Measurements from ENCODE around the gene ALCAM.

The ALCAM gene

DNA sequence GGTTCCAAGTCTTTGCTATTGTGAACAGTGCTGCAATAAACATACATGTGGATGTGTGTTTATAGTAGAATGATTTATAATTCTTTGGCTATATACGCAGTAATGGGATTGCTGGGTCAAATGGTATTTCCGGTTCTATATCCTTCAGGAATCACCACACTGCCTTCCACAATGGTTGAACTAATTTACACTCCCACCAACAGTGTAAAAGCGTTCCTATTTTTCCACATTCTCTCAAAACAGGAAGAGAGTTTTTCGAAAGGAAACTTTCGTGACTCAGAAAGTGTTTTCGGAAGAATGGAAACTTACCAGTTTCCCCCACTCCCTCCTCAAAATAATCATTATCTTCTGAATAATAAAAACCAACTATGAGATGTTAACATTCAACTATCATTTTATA, 205.8 kb downstream of the ALCAM start (continued):
- TF ChIP-seq, protein P1, sequence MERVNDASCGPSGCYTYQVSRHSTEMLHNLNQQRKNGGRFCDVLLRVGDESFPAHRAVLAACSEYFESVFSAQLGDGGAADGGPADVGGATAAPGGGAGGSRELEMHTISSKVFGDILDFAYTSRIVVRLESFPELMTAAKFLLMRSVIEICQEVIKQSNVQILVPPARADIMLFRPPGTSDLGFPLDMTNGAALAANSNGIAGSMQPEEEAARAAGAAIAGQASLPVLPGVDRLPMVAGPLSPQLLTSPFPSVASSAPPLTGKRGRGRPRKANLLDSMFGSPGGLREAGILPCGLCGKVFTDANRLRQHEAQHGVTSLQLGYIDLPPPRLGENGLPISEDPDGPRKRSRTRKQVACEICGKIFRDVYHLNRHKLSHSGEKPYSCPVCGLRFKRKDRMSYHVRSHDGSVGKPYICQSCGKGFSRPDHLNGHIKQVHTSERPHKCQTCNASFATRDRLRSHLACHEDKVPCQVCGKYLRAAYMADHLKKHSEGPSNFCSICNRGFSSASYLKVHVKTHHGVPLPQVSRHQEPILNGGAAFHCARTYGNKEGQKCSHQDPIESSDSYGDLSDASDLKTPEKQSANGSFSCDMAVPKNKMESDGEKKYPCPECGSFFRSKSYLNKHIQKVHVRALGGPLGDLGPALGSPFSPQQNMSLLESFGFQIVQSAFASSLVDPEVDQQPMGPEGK (CRISPR knock-in tag; IDR thresholded peaks at IDR 0.05; ENCODE audit: borderline replicate concordance): no peak
- no peak for TF ChIP-seq ZNF8 (CRISPR knock-in tag; IDR thresholded peaks at IDR 0.05)

DNA sequence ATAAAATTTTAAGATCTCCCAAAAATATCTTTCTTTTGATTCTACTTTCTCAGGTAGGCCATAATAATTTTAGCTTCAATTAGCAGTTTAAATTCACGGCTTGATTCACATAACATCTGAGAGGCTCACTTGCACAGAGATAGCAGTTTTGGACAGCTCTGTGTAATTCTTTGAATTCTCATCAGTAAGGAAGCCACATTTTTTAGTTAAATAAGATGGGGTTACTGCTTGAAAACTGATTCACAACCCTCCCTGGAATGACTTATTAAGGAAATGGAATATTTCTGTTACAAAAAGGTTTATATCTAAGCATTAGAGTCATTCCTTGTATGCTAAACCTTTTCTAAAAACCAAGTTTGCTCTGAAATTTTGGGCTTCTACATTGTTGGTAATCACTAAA, 212.7 kb downstream of the ALCAM start:
- ATAC-seq: no peak
- TF ChIP-seq GLIS3 (CRISPR knock-in tag; IDR thresholded peaks at IDR 0.05) (no peak), ZC3H10 (CRISPR knock-in tag; IDR thresholded peaks at IDR 0.05) (no peak), PPARA (CRISPR knock-in tag; IDR thresholded peaks at IDR 0.05; ENCODE audit: borderline replicate concordance) (no peak), ZNF565 (CRISPR knock-in tag; conservative IDR thresholded peaks at IDR 0.05; ENCODE audit: low read depth) (no peak), ZFP3 (CRISPR knock-in tag; IDR thresholded peaks at IDR 0.05) (no peak), ZFP30 (CRISPR knock-in tag; IDR thresholded peaks at IDR 0.05) (no peak), ARNTL (CRISPR knock-in tag; IDR thresholded peaks at IDR 0.05; ENCODE audit: borderline replicate concordance, low read depth) (no peak), ISL1 (CRISPR knock-in tag; IDR thresholded peaks at IDR 0.05) (no peak), ZNF8 (CRISPR knock-in tag; IDR thresholded peaks at IDR 0.05) (no peak), OSR1 (CRISPR knock-in tag; IDR thresholded peaks at IDR 0.05) (no peak), TOX (CRISPR knock-in tag; IDR thresholded peaks at IDR 0.05; ENCODE audit: borderline replicate concordance) (no peak), CSDC2 (CRISPR knock-in tag; IDR thresholded peaks at IDR 0.05) (no peak), ZNF70 (CRISPR knock-in tag; IDR thresholded peaks at IDR 0.05) (no peak)
- TF ChIP-seq, protein P2, sequence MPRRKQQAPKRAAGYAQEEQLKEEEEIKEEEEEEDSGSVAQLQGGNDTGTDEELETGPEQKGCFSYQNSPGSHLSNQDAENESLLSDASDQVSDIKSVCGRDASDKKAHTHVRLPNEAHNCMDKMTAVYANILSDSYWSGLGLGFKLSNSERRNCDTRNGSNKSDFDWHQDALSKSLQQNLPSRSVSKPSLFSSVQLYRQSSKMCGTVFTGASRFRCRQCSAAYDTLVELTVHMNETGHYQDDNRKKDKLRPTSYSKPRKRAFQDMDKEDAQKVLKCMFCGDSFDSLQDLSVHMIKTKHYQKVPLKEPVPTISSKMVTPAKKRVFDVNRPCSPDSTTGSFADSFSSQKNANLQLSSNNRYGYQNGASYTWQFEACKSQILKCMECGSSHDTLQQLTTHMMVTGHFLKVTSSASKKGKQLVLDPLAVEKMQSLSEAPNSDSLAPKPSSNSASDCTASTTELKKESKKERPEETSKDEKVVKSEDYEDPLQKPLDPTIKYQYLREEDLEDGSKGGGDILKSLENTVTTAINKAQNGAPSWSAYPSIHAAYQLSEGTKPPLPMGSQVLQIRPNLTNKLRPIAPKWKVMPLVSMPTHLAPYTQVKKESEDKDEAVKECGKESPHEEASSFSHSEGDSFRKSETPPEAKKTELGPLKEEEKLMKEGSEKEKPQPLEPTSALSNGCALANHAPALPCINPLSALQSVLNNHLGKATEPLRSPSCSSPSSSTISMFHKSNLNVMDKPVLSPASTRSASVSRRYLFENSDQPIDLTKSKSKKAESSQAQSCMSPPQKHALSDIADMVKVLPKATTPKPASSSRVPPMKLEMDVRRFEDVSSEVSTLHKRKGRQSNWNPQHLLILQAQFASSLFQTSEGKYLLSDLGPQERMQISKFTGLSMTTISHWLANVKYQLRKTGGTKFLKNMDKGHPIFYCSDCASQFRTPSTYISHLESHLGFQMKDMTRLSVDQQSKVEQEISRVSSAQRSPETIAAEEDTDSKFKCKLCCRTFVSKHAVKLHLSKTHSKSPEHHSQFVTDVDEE (CRISPR knock-in tag; IDR thresholded peaks at IDR 0.05): no peak
- TF ChIP-seq, protein P3, sequence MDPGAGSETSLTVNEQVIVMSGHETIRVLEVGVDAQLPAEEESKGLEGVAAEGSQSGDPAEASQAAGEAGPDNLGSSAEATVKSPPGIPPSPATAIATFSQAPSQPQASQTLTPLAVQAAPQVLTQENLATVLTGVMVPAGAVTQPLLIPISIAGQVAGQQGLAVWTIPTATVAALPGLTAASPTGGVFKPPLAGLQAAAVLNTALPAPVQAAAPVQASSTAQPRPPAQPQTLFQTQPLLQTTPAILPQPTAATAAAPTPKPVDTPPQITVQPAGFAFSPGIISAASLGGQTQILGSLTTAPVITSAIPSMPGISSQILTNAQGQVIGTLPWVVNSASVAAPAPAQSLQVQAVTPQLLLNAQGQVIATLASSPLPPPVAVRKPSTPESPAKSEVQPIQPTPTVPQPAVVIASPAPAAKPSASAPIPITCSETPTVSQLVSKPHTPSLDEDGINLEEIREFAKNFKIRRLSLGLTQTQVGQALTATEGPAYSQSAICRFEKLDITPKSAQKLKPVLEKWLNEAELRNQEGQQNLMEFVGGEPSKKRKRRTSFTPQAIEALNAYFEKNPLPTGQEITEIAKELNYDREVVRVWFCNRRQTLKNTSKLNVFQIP (CRISPR knock-in tag; IDR thresholded peaks at IDR 0.05; ENCODE audit: borderline replicate concordance, low read depth): no peak
- TF ChIP-seq, protein P1 (CRISPR knock-in tag; IDR thresholded peaks at IDR 0.05; ENCODE audit: borderline replicate concordance): no peak
- TF ChIP-seq, protein P4, sequence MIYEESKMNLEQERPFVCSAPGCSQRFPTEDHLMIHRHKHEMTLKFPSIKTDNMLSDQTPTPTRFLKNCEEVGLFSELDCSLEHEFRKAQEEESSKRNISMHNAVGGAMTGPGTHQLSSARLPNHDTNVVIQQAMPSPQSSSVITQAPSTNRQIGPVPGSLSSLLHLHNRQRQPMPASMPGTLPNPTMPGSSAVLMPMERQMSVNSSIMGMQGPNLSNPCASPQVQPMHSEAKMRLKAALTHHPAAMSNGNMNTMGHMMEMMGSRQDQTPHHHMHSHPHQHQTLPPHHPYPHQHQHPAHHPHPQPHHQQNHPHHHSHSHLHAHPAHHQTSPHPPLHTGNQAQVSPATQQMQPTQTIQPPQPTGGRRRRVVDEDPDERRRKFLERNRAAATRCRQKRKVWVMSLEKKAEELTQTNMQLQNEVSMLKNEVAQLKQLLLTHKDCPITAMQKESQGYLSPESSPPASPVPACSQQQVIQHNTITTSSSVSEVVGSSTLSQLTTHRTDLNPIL (CRISPR knock-in tag; IDR thresholded peaks at IDR 0.05; ENCODE audit: low read depth): no peak

DNA sequence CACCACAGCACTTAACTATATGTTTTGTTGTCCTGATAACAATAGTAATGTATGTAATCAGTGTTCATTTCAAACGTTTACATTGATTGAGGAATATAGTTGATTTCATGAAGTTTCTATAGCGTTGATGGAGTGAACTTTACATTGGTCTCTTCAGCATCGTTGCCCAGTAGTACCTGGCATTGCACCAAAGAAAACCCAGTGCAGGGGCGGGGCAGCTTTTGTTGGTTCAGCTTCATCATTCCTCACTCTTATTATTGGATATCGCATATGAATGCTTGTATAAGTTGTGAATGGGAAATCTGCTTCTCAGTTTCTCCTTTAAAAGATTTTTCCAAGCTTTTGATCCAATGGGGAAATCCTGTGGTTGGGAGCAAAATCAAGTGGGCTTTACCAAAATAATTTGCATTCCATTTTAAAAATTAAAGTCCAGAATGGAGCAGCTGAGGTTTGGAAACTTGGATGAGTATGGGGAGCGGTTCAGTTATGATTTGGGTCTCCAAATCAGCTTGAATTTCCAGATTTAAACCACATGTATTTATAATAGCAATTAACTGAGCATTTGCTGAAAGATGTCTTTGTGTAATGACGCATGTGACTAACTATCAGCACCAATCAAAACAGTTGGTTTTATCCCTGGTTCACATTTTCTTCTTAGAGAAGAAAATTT, 213.7 kb downstream of the ALCAM start:
- TF ChIP-seq, protein P3 (CRISPR knock-in tag; IDR thresholded peaks at IDR 0.05; ENCODE audit: borderline replicate concordance, low read depth): no peak
- TF ChIP-seq ESRRG (CRISPR knock-in tag; IDR thresholded peaks at IDR 0.05): no peak
- TF ChIP-seq ZFP30 (CRISPR knock-in tag; IDR thresholded peaks at IDR 0.05): no peak
- TF ChIP-seq ZC3H10 (CRISPR knock-in tag; IDR thresholded peaks at IDR 0.05): no peak
- no peak for TF ChIP-seq BACH2 (CRISPR knock-in tag; IDR thresholded peaks at IDR 0.05; ENCODE audit: borderline replicate concordance)
- no peak for TF ChIP-seq PPARA (CRISPR knock-in tag; IDR thresholded peaks at IDR 0.05; ENCODE audit: borderline replicate concordance)
- no peak for TF ChIP-seq ISL1 (CRISPR knock-in tag; IDR thresholded peaks at IDR 0.05)
- TF ChIP-seq, protein P5, sequence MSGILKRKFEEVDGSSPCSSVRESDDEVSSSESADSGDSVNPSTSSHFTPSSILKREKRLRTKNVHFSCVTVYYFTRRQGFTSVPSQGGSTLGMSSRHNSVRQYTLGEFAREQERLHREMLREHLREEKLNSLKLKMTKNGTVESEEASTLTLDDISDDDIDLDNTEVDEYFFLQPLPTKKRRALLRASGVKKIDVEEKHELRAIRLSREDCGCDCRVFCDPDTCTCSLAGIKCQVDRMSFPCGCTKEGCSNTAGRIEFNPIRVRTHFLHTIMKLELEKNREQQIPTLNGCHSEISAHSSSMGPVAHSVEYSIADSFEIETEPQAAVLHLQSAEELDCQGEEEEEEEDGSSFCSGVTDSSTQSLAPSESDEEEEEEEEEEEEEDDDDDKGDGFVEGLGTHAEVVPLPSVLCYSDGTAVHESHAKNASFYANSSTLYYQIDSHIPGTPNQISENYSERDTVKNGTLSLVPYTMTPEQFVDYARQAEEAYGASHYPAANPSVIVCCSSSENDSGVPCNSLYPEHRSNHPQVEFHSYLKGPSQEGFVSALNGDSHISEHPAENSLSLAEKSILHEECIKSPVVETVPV (CRISPR knock-in tag; IDR thresholded peaks at IDR 0.05): no peak
- TF ChIP-seq ZFP3 (CRISPR knock-in tag; IDR thresholded peaks at IDR 0.05): no peak
- no peak for TF ChIP-seq ARNTL (CRISPR knock-in tag; IDR thresholded peaks at IDR 0.05; ENCODE audit: borderline replicate concordance, low read depth)
- TF ChIP-seq, protein P2 (CRISPR knock-in tag; IDR thresholded peaks at IDR 0.05): no peak
- no peak for TF ChIP-seq GLIS3 (CRISPR knock-in tag; IDR thresholded peaks at IDR 0.05)
- no peak for ATAC-seq

Measured in SK-N-SH treated with all-trans-retinoic acid at 6 μM for 48 hours (cell line).